ENCODE results near the gene TGFBR3.

DNA sequence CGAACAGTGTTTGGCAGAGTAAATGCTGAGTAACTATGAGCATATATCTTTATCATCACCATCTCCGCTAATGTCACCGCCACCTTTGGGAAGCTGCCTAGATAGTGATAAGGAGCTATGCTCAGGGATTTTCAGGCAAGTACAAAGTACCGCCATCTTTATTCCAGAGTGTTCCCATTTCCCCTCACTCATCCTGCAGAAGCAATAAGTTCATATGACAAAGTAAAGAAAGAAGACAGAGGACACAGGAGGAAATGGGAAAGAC is 89.6 kb downstream of the TGFBR3 start:
- TF ChIP-seq, protein P1, sequence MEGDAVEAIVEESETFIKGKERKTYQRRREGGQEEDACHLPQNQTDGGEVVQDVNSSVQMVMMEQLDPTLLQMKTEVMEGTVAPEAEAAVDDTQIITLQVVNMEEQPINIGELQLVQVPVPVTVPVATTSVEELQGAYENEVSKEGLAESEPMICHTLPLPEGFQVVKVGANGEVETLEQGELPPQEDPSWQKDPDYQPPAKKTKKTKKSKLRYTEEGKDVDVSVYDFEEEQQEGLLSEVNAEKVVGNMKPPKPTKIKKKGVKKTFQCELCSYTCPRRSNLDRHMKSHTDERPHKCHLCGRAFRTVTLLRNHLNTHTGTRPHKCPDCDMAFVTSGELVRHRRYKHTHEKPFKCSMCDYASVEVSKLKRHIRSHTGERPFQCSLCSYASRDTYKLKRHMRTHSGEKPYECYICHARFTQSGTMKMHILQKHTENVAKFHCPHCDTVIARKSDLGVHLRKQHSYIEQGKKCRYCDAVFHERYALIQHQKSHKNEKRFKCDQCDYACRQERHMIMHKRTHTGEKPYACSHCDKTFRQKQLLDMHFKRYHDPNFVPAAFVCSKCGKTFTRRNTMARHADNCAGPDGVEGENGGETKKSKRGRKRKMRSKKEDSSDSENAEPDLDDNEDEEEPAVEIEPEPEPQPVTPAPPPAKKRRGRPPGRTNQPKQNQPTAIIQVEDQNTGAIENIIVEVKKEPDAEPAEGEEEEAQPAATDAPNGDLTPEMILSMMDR (IDR thresholded peaks at IDR 0.05; ENCODE audit: poor library complexity): no peak
- TF ChIP-seq EZH2 (IDR thresholded peaks at IDR 0.05; ENCODE audit: borderline replicate concordance): no peak
